Right atrium auricular region (tissue), 2 donors: ENCODE data around the gene TTBK2. TPM values are rescaled to one million over a fixed set of nuclear protein-coding genes. Genes with fewer than 3 reads are reported as not detected.

ENCODE experiments used
- DNase-seq: peaks from one replicate; pipeline ENCODE4 v3.0.0-alpha.2; 2019; ENCODE audit warnings: low spot score
- H3K27ac ChIP-seq, 2 donors: fragments of 200-600 bp; sonication (generic); 1 replicate in 1 of 2; 2 replicates in 1 of 2; pipeline ENCODE4 v1.5.1; 2016 to 2019
- H3K27me3 ChIP-seq, 2 donors: fragments of 200-600 bp; sonication (generic); one replicate each; pipeline versions ENCODE4 v1.5.1 to v1.6.0; 2017 to 2019
- H3K36me3 ChIP-seq: fragments of 200-600 bp; sonication (generic); one replicate; pipeline ENCODE4 v1.5.1; 2016
- H3K4me1 ChIP-seq, 2 donors: fragments of 200-600 bp; sonication (generic); one replicate each; pipeline versions ENCODE4 v1.5.1 to v1.6.0; 2017 to 2019
- H3K4me3 ChIP-seq, 2 donors: fragments of 200-600 bp; sonication (generic); 1 replicate in 1 of 2; 2 replicates in 1 of 2; pipeline ENCODE4 v1.5.1; 2017 to 2019; ENCODE audit warnings: mild to moderate bottlenecking in 1 of 2, moderate library complexity in 1 of 2
- H3K9me3 ChIP-seq, 2 donors: fragments of 200-600 bp; sonication (generic); one replicate each; pipeline ENCODE4 v1.5.1; 2019
- CTCF ChIP-seq, 2 donors: fragments of 200-600 bp; sonication (generic); IDR thresholded peaks; one replicate each; pipeline ENCODE4 v1.5.1; 2019; ENCODE audit warnings: antibody characterized with exemption in 2 of 2
- total RNA-seq, 2 donors: library from RNA; depleted of rRNA; stranded (reverse); fragments of >200 nt; gene quantifications; one replicate each; pipeline ENCODE4 v1.1.0, GENCODE V29; 2016

The TTBK2 gene
- total RNA-seq, 2 donors from 2014 or later: 16.3 to 19.7 TPM

- no peaks in the 10 kb centered on the region for H3K4me1 ChIP-seq
- no peaks in the 10 kb centered on the region for H3K27me3 ChIP-seq
- TF ChIP-seq CTCF (IDR thresholded peaks at IDR 0.05): no peak
- no peak overlapping the region for H3K27ac ChIP-seq
- H3K4me3 ChIP-seq: no peak overlapping the region
- no peak for DNase-seq
- no peaks in the 10 kb centered on the region for H3K9me3 ChIP-seq
- peaks cover 68% of the 10 kb centered on the region for H3K36me3 ChIP-seq
These were observed 228.8 kb downstream of the TTBK2 start for GRCh38 chr15:42691770-42692169.

- no peak for DNase-seq
- TF ChIP-seq CTCF (IDR thresholded peaks at IDR 0.05): no peak
- Histone ChIP-seq H3K36me3 (peaks cover 68% of the 10 kb centered on the region), H3K4me1 (no peaks in the 10 kb centered on the region), H3K4me3 (no peak overlapping the region), H3K9me3 (no peaks in the 10 kb centered on the region), H3K27me3 (no peaks in the 10 kb centered on the region), H3K27ac (no peak overlapping the region)
These were observed 229.3 kb downstream of the TTBK2 start for GRCh38 chr15:42691308-42691707.

Other genes starting within 250 kb of the TTBK2 start
- gene CDAN1, start 183.7 kb downstream of the TTBK2 start, total RNA-seq: 1 to 10 TPM; 3.5 to 6.1 TPM
- gene UBR1, start 185.3 kb upstream of the TTBK2 start, total RNA-seq: 10 to 100 TPM; 20.0 to 21.0 TPM
- 10 to 100 TPM; 11.3 TPM for gene TMEM62, start 212.8 kb upstream of the TTBK2 start, total RNA-seq